ENCODE measurements around the gene GOSR1.
"Not testable (repeated sequence)": the region's sequence is repeated elsewhere in the genome, so short reads cannot be mapped to it uniquely, and the experiment has no call there.

The GOSR1 gene

DNA sequence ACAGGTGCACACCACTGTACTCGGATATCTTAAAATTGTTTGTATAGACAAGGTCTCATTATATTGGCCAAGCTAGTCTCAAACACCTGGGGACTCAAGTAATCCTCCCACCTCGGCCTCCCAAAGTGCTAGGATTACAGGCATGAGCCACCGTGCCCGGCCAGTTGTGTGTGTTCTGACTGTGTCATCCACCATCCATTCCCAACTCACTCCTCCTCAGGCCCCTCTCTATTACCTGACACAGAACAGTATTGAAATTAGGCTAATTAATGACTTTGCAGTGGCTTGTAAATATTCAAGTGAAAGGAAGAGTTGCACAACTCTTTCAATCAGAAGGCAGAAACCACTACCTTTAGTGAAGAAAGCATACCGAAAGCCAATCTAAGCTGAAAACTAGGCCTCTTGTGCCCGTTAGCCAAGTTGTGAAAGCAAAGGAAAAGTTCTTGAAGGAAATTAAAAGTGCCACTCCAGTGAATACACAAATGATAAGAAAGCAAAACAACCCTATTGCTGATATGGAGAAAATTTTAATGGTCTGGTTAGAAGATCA lies 28.7 kb downstream of the GOSR1 start:
- DNase-seq (ENCODE audit: low read depth) = no peak

DNA sequence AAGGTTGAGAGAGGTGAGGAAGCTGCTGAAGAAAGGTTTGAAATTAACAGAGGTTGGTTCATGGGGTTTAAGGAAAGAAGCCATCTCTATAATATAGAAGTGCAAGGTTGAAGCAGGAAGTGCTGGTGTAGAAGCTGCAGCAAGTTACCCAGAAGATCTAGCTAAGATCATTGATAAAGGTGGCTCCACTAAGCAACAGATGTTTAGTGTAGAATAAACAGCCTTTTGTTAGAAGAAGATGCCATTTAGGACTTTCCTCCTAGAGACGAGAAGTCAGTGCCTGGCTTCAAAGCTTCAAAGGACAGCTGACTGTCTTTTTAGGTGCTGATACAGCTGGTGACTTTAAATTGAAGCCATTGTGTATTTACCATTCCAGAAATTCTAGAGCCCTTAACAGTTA lies 29.3 kb downstream of the GOSR1 start:
- DNase-seq (ENCODE audit: low read depth) = no peak

DNA sequence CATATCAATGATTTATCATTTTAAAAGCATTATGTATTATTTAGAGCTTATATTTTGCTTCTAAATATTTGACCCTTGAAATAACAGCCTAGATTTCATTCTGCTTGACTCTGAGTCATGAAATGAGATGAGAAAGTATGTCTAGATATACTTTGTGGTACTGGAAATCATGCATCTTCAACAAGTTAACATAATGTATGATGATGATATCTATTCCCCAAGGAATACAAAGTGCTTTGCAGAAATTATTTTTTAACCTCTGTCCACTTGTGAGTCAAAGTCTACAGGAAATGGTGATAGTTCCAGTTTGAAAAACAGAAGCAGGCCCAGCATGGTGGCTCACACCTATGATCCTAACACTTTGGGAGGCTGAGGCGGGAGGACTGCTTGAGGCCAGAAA lies 36.1 kb downstream of the GOSR1 start:
- no peak for DNase-seq (ENCODE audit: low read depth)

DNA sequence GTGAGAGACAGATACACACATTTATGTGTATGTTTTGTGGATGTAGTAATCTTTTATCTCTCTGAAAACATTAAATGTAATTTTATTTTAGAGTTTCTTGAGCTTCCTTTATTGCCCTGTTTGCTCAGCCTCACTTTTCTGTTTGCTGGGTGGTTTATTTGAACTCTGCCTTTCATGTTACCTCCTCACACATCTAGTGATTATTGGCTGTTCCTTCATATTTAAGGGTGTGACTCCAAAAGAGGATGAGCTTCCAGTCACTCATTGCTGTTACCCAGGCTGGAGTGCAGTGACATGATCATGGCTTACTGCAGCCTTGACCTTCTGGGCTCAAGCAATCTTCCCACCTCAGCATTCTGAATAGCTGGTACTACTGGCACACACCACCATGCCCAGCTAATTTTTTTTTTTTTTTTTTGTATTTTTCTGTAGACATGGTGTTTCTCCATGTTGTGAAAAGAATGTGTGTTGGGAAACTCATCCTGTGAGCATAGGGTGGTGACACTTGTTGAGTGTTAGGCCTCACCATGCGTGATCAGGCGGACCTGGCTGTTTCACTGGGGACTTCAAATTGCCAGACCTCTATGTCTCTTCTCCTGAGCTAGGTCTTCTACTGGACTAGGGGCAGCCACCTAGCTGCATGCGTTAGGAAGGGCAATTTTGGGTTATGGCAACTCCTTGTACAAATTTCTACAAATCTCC lies 37.8 kb downstream of the GOSR1 start:
- no peak for DNase-seq (ENCODE audit: low read depth)

DNA sequence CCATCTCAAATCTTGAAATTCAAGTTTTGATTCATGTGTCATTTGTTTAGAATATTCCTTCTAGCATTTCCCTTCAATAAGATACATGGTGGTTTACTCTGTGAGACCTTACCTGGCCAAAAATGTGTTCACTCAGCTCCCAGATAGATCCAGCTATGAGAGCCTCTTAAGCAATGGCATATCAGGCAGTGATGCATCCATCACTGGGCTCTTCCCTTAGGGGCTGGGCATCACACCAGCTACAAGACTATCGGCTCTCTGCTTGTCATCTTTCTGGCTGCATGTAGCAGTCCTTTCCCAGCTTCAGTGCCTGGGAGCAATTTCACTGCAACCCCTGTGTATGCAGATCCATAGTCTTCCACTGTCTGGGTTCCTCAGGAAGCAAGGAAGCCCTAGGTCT lies 40.6 kb downstream of the GOSR1 start:
- DNase-seq (ENCODE audit: low read depth) = no peak

DNA sequence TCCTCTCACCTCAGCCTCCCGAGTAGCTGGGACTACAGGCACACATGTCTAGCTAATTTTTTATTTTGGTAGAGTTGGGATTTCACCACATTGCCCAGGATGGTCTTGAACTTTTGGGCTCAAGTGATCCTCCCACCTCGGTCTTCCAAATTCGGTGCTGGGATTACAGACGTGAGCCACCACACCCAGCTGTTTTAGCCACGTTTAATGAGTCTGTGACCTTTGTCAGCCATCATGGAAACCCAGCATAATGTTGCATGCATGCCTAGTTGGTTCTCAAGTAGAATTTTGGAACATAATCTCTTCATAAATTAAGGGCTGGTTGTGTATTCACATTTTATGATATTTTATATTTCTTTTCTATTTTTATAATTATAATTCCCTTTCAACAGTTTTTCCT lies 42.0 kb downstream of the GOSR1 start:
- DNase-seq (ENCODE audit: low read depth) = no peak

DNA sequence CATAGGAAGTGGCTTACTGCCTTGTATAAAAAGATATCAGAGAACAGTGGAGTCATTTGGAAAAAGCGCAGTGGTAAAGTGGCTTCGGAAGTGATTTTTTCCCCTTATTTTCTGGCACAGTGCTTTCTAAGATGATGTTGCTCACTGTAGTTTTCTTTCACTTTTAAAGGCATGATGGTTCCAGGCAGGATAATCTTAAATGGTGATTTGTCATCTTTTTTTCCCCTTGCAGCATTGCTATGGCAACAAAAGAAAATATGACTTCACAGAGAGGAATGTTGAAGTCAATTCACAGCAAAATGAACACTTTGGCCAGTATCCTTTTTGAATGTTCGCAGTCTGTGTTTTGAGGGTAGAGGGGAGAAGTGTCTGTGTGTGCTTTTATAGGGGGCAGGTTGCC lies 42.5 kb downstream of the GOSR1 start:
- DNase-seq (ENCODE audit: low read depth) = no peak

DNA sequence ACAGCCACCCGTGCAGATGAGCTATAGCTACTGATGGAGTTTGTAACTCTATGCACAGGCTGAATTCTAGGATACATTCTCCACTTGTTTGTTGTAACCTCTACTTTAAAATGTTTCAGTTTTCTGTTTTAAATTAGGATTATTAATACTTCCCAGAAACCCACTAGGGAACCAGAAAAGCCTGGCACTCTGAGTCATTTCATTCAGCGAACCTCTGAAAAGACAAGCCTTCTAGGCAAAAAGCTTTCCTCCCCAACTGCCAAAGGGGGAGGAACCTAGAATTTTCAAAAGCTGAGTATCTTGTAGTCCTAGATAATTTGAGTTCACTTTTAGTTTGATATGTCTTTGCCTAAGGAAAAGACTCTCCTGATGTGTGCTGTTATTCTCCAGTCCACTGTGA lies 43.2 kb downstream of the GOSR1 start:
- no peak for DNase-seq (ENCODE audit: low read depth)

DNA sequence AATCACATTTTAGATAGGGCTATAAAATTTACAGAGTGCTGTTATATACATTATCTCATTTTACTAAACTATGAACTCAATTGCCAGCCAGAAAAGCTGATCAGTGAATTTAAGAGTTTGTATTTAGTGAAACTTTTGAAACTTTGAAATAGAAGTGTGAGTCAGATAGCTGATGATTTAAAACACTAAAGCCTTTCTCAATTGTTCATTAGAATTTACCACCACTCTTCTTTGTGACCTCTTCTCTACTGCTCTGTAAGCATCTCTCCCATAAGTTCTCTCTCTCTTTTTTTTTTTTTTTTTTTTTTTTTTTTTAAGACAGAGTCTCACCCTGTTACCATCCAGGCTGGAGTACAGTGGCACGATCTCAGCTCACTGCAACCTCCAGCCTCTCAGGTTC lies 43.7 kb downstream of the GOSR1 start:
- no peak for DNase-seq (ENCODE audit: low read depth)

DNA sequence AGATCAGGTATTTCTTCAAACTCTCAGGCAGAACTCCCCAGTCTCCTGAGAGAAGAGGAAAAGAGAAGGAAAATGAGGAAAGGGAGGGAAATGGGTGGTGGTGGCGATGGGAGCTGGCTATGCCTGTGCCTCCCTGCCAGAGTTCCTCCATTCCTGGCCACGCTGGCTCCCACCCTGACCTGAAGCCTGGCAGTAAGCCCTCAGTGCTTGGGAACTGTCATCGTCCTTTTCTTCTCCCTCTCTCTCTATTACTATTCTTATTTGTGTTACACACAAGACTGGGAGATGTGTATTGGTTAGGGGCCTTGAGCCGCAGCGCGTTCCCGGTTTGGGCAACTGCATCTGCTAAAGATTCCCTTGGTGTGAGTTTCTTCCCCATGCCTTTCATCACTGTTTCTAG lies 44.6 kb downstream of the GOSR1 start:
- DNase-seq (ENCODE audit: low read depth) = no peak

DNA sequence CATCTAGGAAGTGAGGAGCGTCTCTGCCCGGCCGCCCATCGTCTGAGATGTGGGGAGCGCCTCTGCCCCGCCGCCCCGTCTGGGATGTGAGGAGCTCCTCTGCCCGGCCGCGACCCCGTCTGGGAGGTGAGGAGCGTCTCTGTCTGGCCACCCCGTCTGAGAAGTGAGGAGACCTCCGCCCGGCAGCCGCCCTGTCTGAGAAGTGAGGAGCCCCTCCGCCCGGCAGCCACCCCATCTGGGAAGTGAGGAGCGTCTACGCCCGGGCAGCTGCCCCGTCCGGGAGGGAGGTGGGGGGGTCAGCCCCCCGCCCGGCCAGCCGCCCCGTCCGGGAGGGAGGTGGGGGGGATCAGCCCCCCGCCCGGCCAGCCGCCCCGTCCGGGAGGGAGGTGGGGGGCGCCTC lies 46.0 kb downstream of the GOSR1 start:
- DNase-seq (ENCODE audit: low read depth) = not testable (repeated sequence)

DNA sequence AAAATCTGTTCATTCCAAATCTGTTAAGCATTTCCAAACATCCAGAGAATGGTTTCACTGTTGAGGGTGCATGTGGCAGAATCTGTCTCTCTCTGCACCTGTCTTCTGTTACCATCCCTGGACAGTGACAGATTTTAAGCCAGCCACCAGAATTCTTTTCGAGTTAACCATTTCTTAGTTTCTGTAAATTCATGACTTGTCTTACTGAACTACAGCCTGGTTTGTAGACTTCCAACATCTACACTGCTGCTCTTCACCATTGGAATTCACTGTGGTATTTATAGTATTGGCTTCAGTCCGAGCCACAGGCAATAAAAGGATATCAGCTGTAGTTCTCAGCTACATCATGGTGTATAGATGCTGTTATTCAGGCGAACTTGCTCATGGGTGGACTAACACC lies 47.6 kb downstream of the GOSR1 start:
- no peak for DNase-seq (ENCODE audit: low read depth)

DNA sequence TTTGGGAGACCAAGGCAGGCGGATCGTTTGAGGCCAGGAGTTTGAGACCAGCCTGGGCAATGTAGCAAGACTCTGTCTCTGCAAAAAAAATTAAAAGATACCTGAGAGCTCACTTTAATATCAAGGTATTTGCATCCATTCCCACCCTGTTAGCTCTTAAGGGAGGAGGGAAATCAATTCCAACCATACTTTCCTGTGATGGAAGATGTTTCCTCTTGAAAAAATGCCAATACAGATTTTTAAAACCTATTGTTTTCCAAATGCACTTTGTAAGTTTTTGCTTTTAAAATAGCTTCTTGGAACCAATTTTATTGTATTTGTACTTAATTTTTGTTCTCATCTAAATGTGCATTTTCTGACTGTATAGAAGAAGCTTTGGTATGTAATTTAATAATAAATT lies 49.2 kb downstream of the GOSR1 start:
- DNase-seq (ENCODE audit: low read depth) = no peak

DNA sequence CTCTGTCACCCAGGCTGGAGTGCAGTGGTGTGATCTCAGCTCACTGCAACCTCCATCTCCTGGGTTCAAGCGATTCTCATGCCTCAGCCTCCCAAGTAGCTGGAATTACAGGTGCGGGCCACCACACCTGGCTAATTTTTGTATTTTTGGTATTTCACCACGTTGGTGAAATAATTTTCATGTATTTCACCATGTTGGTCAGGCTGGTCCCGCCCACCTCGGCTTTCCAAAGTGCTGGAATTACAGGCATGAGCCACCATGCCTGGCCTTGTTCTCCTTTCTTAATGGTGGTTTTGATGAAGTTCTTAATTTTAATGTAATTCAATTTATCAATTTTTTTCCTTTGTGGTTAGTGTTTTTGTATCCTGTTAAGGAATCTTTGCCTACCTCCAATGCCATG lies 51.5 kb downstream of the GOSR1 start:
- not testable (repeated sequence) for DNase-seq (ENCODE audit: low read depth)

DNA sequence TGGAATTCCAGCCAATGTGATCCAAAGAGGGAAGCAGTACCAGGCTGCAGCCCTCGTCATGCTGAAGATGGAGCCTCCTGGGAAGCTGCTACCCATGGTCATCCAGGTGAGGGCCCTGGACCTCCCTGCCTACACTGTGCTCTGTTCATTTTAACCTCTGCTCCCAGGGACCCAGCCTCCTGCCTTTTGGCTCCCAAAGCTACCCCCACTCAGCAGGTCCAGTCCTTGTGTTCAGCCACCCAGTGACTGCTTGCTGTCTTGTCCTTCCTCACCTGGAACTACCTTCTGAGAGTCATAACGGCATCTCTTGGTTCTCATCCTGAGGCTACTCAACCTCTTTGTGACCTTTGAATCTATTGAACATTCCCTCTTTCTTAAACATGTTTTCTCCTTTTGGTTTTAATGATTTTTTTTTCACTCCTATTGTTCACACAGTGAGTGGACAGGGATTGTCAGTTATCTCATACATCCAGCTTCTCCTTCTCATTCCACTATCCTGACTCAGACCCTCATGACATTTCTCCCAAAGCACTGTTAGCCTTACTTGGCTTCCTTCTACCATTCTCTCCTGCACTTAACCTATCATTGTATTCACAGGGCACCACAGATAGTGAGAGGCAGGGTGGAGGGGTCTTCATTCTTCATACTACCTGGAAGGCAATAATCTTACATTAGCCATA lies 53.3 kb downstream of the GOSR1 start:
- no peak for DNase-seq (ENCODE audit: low read depth)

DNA sequence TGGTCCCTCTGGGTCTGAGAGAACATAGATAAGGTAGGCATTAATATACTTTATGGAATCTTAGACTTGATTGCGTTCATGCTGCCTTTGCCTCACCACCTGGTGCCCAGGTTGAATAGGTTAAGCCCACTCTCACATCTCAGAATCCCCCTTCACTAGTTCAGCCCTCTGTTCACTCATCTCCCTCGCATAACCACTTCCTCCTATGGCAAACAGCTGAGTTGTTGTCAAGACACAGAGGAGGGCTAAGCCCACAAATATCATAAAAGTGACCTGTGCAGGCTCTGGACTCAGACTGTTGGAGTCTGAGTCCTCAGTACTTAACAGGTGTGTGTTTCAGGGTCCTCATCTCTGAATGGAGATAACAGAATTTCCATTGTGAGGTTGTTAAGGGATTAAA lies 55.7 kb downstream of the GOSR1 start:
- no peak for DNase-seq (ENCODE audit: low read depth)

DNA sequence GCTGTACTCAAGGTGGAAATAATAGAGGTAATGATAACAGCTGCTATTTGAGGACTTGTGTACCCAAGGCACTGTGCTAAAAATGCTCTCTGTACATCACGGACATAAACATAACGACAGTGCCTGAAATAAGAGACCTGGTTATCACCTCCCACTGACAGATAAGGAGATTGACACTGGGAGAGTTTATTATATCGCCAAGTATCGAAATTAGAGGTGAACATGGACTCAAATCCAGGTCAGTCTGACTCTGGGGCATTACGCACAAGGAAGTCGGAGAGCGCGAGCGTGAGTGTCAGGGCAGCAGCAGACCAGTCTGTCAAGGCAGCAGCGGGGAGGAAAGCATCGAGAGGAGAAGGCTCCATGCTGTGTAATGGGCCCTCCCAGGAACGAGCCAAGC lies 57.1 kb downstream of the GOSR1 start:
- DNase-seq (ENCODE audit: low read depth) = no peak

DNA sequence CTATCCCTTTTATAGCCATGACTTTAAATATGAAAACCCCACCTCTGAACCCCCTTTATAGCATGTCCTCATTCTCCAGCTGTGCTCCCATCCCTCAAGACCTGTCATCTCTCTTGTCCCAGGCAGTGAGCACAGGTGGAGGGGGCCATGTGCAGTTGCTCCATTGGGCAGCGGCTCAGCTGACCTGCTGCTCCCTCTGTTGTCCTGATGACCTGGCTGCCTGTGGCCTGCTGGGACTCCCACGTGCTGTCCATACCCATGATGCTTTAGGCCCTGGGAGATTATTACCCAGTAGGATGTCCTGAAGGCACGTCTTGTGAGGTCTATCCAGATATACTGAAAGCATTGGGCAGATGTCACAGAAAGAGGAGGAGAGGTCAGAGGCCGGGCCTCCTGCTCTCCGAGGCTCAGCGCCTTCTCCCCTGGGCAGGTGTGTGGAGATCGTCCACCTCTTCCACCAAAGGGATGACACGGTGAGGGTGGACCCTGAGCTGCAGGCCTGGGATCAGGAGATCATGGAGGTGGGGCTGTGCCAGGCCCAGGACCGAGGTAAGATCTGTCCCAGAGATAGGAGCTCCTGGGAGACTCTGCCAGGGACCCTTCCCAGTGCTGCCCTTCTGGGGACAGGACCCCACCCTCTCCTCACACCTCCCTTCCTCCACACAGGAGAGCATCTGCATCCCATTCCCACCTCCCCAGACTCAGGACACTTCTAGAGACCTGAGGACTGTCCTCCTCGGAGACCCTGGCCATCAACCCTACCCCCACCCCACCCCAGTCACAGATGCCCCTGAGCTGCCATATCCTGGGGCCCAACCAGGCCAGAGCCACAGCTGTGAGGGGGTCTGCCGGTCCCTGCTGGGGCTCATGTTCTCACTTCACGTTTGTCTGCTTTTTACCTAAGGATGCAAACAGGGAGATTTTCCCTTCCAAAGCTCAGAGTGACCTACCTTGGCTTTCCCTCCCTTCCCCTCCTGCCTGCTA lies 58.0 kb downstream of the GOSR1 start:
- DNase-seq (ENCODE audit: low read depth) = no peak

DNA sequence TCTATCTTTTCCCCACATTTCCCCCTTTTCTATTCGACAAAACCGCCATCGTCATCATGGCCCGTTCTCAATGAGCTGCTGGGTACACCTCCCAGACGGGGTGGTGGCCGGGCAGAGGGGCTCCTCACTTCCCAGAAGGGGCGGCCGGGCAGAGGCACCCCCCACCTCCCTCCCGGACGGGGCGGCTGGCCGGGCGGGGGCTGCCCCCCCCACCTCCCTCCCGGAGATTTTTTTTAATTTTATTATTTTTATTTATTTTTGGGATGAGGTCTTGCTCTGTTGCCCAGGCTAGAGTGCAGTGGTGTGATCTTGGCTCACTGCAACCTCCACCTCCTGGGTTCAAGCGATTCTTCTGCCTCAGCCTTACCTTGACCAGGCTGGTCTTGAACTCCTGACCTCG lies 59.6 kb downstream of the GOSR1 start:
- not testable (repeated sequence) for DNase-seq (ENCODE audit: low read depth)

DNA sequence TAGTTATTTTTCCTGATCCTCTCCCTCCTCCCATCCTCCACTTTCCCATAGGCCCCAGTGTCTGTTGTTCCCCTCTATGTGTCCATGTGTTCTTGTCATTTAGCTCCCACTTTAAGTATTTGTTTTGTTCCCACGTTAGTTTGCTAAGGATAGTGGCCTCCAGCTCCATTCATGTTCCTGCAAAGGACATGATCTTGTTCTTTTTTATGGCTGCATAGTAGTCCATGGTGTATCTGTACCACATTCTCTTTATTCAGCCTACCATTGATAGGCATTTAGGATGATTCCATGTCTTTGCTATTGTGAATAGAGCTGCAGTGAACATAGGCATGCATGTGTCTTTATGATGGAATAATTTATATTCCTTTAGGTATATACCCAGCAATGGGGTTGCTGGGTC lies 60.5 kb downstream of the GOSR1 start:
- not testable (repeated sequence) for DNase-seq (ENCODE audit: low read depth)

DNA sequence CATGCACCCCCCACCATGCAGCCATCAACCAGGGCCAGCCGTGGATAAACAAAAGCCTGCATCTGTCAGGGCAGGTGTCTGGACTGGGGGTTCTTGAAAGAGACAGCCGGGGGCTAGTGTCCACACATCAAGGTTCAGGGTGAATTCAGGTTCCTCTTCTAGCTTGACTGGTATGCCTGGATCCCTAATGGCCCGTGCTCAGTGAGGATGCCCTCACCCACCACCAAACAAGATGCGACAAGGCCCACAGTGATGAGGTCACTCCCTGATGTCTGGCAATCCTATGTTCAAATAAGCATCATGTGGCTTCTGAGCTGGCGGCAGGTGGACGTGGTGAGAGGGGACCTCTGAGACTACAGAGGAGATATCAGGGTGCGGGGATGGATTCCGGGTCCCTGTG lies 64.6 kb downstream of the GOSR1 start:
- DNase-seq (ENCODE audit: low read depth) = no peak

DNA sequence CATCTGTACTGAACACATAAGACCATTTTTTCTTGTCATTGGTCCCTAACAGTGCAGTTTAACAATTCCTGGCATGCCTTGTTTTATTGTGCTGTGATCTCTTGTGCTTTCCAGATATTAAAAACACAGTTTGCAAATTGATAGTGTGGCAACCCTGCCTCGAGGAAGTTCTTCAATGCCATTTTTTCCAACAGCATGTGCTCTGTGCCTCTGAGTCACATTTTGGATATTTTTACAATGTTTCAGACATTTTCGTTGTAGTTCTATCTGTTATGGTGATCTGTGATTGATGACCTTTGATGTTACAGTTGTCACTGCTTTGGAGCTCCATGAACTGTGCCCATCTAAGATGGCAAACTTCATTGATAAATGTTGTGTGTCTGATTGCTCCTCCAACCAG lies 66.2 kb downstream of the GOSR1 start:
- DNase-seq (ENCODE audit: low read depth) = no peak

DNA sequence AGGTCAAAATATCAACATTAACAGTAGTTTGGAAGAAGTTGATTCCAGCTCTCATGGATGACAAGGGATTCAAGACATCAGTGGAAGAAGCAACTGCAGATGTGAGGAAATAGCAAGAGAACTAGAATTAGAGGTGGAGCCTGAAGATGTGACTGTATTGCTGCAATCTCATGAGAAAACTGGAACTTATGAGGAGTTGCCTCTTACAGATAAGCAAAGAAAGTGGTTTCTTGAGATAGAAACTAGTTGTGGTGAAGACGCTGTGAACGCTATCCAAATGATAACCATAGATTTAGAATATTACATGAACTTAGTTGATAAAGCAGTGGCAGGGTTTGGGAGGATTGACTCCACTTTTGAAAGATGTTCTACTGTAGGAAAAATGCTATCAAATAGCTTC lies 67.8 kb downstream of the GOSR1 start:
- DNase-seq (ENCODE audit: low read depth) = no peak

Data from stimulated activated CD8-positive, alpha-beta memory T cell treated with anti-CD3 and anti-CD28 coated beads, Interleukin-12 subunit alpha, Interleukin-12 subunit beta, amount 100 ng/mL, for 1 hour (primary cell).